Mesenchymal stem cell (in vitro differentiated cells and primary cell): ENCODE data around the gene PTPRO. TPM values are rescaled to one million over a fixed set of nuclear protein-coding genes. Genes with fewer than 3 reads are reported as not detected.

ENCODE experiments used
- DNase-seq: peaks from one replicate; pipeline ENCODE4 v3.0.0-alpha.2; 2013
- H2AFZ ChIP-seq: one replicate; pipeline ENCODE4 v1.6.1; 2013; ENCODE audit warnings: low read depth, mild to moderate bottlenecking, control low read depth, inconsistent platforms, low read length, moderate library complexity
- H2AK5ac ChIP-seq: 2 replicates; pipeline ENCODE4 v1.6.1; 2013; ENCODE audit warnings: low read length, moderate library complexity, mild to moderate bottlenecking, inconsistent platforms; ENCODE audit not compliant: severe bottlenecking
- H2BK120ac ChIP-seq: one replicate; pipeline ENCODE4 v1.6.1; 2013; ENCODE audit warnings: low read depth, mild to moderate bottlenecking, inconsistent platforms, low read length, moderate library complexity
- H2BK12ac ChIP-seq, 2 experiments: one replicate each; pipeline ENCODE4 v1.6.1; 2013; ENCODE audit warnings: inconsistent platforms in 2 of 2, low read length in 2 of 2, mild to moderate bottlenecking in 2 of 2, moderate library complexity in 2 of 2, control low read depth in 1 of 2
- H2BK15ac ChIP-seq: one replicate; pipeline ENCODE4 v1.6.1; 2013; ENCODE audit warnings: mild to moderate bottlenecking, low read depth, inconsistent platforms; ENCODE audit not compliant: poor library complexity, severe bottlenecking
- H2BK5ac ChIP-seq: 2 replicates; pipeline ENCODE4 v1.6.1; 2013; ENCODE audit warnings: low read depth, mild to moderate bottlenecking, low read length, control low read depth, inconsistent platforms; ENCODE audit not compliant: poor library complexity, severe bottlenecking
- H3K14ac ChIP-seq, 2 experiments: one replicate each; pipeline ENCODE4 v1.6.1; 2013; ENCODE audit warnings: inconsistent platforms in 2 of 2, low read length in 2 of 2, control low read depth in 1 of 2, mild to moderate bottlenecking in 1 of 2, moderate library complexity in 1 of 2
- H3K18ac ChIP-seq, 2 experiments: one replicate each; pipeline ENCODE4 v1.6.1; 2013; ENCODE audit warnings: inconsistent platforms in 2 of 2, low read length in 2 of 2, control low read depth in 1 of 2, low read depth in 1 of 2, mild to moderate bottlenecking in 1 of 2
- H3K23ac ChIP-seq, 2 experiments: one replicate each; pipeline ENCODE4 v1.6.1; 2013; ENCODE audit warnings: inconsistent platforms in 2 of 2, low read length in 2 of 2, mild to moderate bottlenecking in 2 of 2, moderate library complexity in 2 of 2, control low read depth in 1 of 2
- H3K27ac ChIP-seq: 2 replicates; pipeline ENCODE4 v1.5.1; 2013; ENCODE audit warnings: mild to moderate bottlenecking, moderate library complexity, low read length, control low read depth, inconsistent platforms; ENCODE audit not compliant: poor library complexity, severe bottlenecking
- H3K27me3 ChIP-seq, 2 experiments: 2 replicates each; pipeline versions ENCODE4 v1.6.1 to v1.7.0; 2013; ENCODE audit warnings: low read length in 2 of 2, mild to moderate bottlenecking in 2 of 2, moderate library complexity in 2 of 2, control low read depth in 1 of 2, inconsistent platforms in 1 of 2; ENCODE audit not compliant: control insufficient read depth in 1 of 2, insufficient read depth in 1 of 2
- H3K36me3 ChIP-seq, 2 experiments: 2 replicates each; pipeline versions ENCODE4 v1.6.1 to v1.7.0; 2013; ENCODE audit warnings: low read length in 2 of 2, control low read depth in 1 of 2, inconsistent platforms in 1 of 2, low read depth in 1 of 2, mild to moderate bottlenecking in 1 of 2; ENCODE audit not compliant: insufficient read depth in 2 of 2, control insufficient read depth in 1 of 2
- H3K4ac ChIP-seq, 2 experiments: one replicate each; pipeline ENCODE4 v1.6.1; 2013; ENCODE audit warnings: inconsistent platforms in 2 of 2, low read length in 2 of 2, mild to moderate bottlenecking in 2 of 2, moderate library complexity in 2 of 2, control low read depth in 1 of 2, low read depth in 1 of 2
- H3K4me1 ChIP-seq: 2 replicates; pipeline ENCODE4 v1.6.1; 2013; ENCODE audit warnings: low read depth, low read length, control low read depth; ENCODE audit not compliant: control insufficient read depth, insufficient read depth
- H3K4me2 ChIP-seq: 2 replicates; pipeline ENCODE4 v1.6.1; 2013; ENCODE audit warnings: low read length, mild to moderate bottlenecking, inconsistent platforms; ENCODE audit not compliant: poor library complexity, severe bottlenecking
- H3K4me3 ChIP-seq, 2 experiments: 2 replicates each; pipeline versions ENCODE4 v1.5.1 to v1.7.0; 2013; ENCODE audit warnings: low read length in 2 of 2, mild to moderate bottlenecking in 2 of 2, control low read depth in 1 of 2, low read depth in 1 of 2; ENCODE audit not compliant: insufficient read depth in 1 of 2
- H3K79me1 ChIP-seq: replicated peaks from 2 replicates; pipeline ENCODE4 v1.6.1; 2013; ENCODE audit warnings: mild to moderate bottlenecking, control low read depth, low read length, inconsistent platforms; ENCODE audit not compliant: poor library complexity, severe bottlenecking
- H3K9ac ChIP-seq: 2 replicates; pipeline ENCODE4 v1.7.0; 2013; ENCODE audit warnings: mild to moderate bottlenecking, low read length, moderate library complexity
- H3K9me3 ChIP-seq: 2 replicates; pipeline ENCODE4 v1.7.0; 2013; ENCODE audit warnings: mild to moderate bottlenecking, low read length; ENCODE audit not compliant: control insufficient read depth
- H4K8ac ChIP-seq: one replicate; pipeline ENCODE4 v1.6.1; 2013; ENCODE audit warnings: inconsistent platforms, mild to moderate bottlenecking, low read length, moderate library complexity
- H4K91ac ChIP-seq: one replicate; pipeline ENCODE4 v1.6.1; 2013; ENCODE audit warnings: mild to moderate bottlenecking, low read length, inconsistent platforms
- WGBS: methylation state at CpG from one replicate; pipeline ENCODE4 v1.1.7; 2013; ENCODE audit warnings: mixed read lengths; 5-methylcytosine and 5-hydroxymethylcytosine counted together
- polyA plus RNA-seq, 2 experiments: library from polyadenylated mRNA; stranded (reverse); fragments of 200-250 nt; gene quantifications; one replicate each; pipeline ENCODE4 v1.2.3, GENCODE V29; 2013

The PTPRO gene
- polyA plus RNA-seq (2013, experiment 1 of 2): 0.14 TPM
- polyA plus RNA-seq (2013, experiment 2 of 2): 0.05 TPM

GRCh38 chr12:15322164-15323061 is at the start of gene PTPRO:
Gene PTPRO, plus strand, starts transcription at chr12:15322508.
- no peaks in the 10 kb centered on the region for H3K79me1 ChIP-seq
- H4K8ac ChIP-seq: no peak within 1 kb of the TSS
- H2BK5ac ChIP-seq: no peak within 1 kb of the TSS
- peak within 1 kb of the TSS; percentile 72 to 75 for H3K4me3 ChIP-seq
- peaks cover 0 to 18% of the 10 kb centered on the region in 2 experiments for H3K27me3 ChIP-seq
- H3K4me1 ChIP-seq: peaks cover 7% of the 10 kb centered on the region
- H3K14ac ChIP-seq: peak within 1 kb of the TSS in 1 of 2 experiments; percentile 26
- H3K36me3 ChIP-seq: no peaks in the 10 kb centered on the region
- H3K4me2 ChIP-seq: peak within 1 kb of the TSS; percentile 99
- under 1% methylated on average over 65 of the region's 70 CpGs for WGBS
- no peak within 1 kb of the TSS for H2BK12ac ChIP-seq
- H2BK15ac ChIP-seq: no peak within 1 kb of the TSS
- H3K9ac ChIP-seq: no peak within 1 kb of the TSS
- DNase-seq: no peak
- H3K9me3 ChIP-seq: no peaks in the 10 kb centered on the region
- no peak within 1 kb of the TSS for H3K23ac ChIP-seq
- H3K27ac ChIP-seq: no peak within 1 kb of the TSS
- no peak within 1 kb of the TSS for H2AK5ac ChIP-seq
- no peak within 1 kb of the TSS for H3K18ac ChIP-seq
- no peak within 1 kb of the TSS for H4K91ac ChIP-seq
- no peak within 1 kb of the TSS for H2BK120ac ChIP-seq
- no peak within 1 kb of the TSS for H3K4ac ChIP-seq
- H2AFZ ChIP-seq: no peak within 1 kb of the TSS

- H3K27me3 ChIP-seq: no peaks in the 10 kb centered on the region
- no peak overlapping the region for H4K91ac ChIP-seq
- no peaks in the 10 kb centered on the region for H3K9me3 ChIP-seq
- WGBS: 93% methylated on average over 3 of the region's 3 CpGs
- H3K27ac ChIP-seq: no peak overlapping the region
- H4K8ac ChIP-seq: no peak overlapping the region
- no peak overlapping the region for H2BK15ac ChIP-seq
- H3K14ac ChIP-seq: no peak overlapping the region
- H3K4me1 ChIP-seq: peaks cover under 1% of the 10 kb centered on the region
- no peak overlapping the region for H2BK5ac ChIP-seq
- H3K36me3 ChIP-seq: no peaks in the 10 kb centered on the region
- no peak overlapping the region for H3K18ac ChIP-seq
- no peak overlapping the region for H2AK5ac ChIP-seq
- H3K4me3 ChIP-seq: no peak overlapping the region
- no peaks in the 10 kb centered on the region for H3K79me1 ChIP-seq
- no peak overlapping the region for H2BK12ac ChIP-seq
- no peak overlapping the region for H3K4me2 ChIP-seq
- H3K9ac ChIP-seq: no peak overlapping the region
- no peak overlapping the region for H2BK120ac ChIP-seq
- DNase-seq: no peak
- H3K4ac ChIP-seq: no peak overlapping the region
- no peak overlapping the region for H2AFZ ChIP-seq
- no peak overlapping the region for H3K23ac ChIP-seq
Measured at GRCh38 chr12:15273896-15274295, 48.4 kb upstream of the PTPRO start.

- Histone ChIP-seq H3K9ac (no peak overlapping the region), H2BK12ac (no peak overlapping the region), H3K14ac (no peak overlapping the region), H4K91ac (no peak overlapping the region), H2BK120ac (no peak overlapping the region), H2BK5ac (no peak overlapping the region), H3K4me1 (peaks cover 2% of the 10 kb centered on the region), H2BK15ac (no peak overlapping the region), H3K4me3 (no peak overlapping the region), H3K27ac (no peak overlapping the region), H3K18ac (no peak overlapping the region), H3K36me3 (no peaks in the 10 kb centered on the region), H3K27me3 (no peaks in the 10 kb centered on the region), H3K4me2 (no peak overlapping the region), H2AFZ (no peak overlapping the region), H3K23ac (no peak overlapping the region), H2AK5ac (no peak overlapping the region), H3K79me1 (no peaks in the 10 kb centered on the region), H3K9me3 (no peaks in the 10 kb centered on the region), H3K4ac (no peak overlapping the region), H4K8ac (no peak overlapping the region)
- 78% methylated on average over 2 of the region's 3 CpGs for WGBS
- DNase-seq: no peak
Measured at GRCh38 chr12:15274561-15274967, 47.7 kb upstream of the PTPRO start.

- Histone ChIP-seq H2BK120ac (no peak overlapping the region), H3K18ac (no peak overlapping the region), H3K4me2 (no peak overlapping the region), H2BK15ac (no peak overlapping the region), H3K36me3 (no peaks in the 10 kb centered on the region), H2BK5ac (no peak overlapping the region), H2AK5ac (no peak overlapping the region), H3K9me3 (no peaks in the 10 kb centered on the region), H3K23ac (no peak overlapping the region), H3K27me3 (no peaks in the 10 kb centered on the region), H3K27ac (no peak overlapping the region), H3K4me3 (no peak overlapping the region), H3K9ac (no peak overlapping the region), H2AFZ (no peak overlapping the region), H4K91ac (no peak overlapping the region), H2BK12ac (no peak overlapping the region), H3K4ac (no peak overlapping the region), H4K8ac (no peak overlapping the region), H3K14ac (no peak overlapping the region), H3K4me1 (peaks cover 2% of the 10 kb centered on the region), H3K79me1 (no peaks in the 10 kb centered on the region)
- 69% methylated on average over 4 of the region's 8 CpGs for WGBS
- peak; percentile 51 for DNase-seq
Measured at GRCh38 chr12:15276088-15276698, 46.1 kb upstream of the PTPRO start.
